Neural cell (in vitro differentiated cells): ENCODE data around the gene ATG2B. TPM values are rescaled to one million over a fixed set of nuclear protein-coding genes. Genes with fewer than 3 reads are reported as not detected.
"Not testable (repeated sequence)": the region's sequence is repeated elsewhere in the genome, so short reads cannot be mapped to it uniquely, and the experiment has no call there.

Source experiments
- H2AFZ ChIP-seq: fragments of 200-600, 300-800 bp; sonication (generic), shearing (Covaris generic); 2 replicates; pipeline ENCODE4 v1.6.0; 2014; ENCODE audit warnings: low read depth, mild to moderate bottlenecking, antibody characterized with exemption, low read length, moderate library complexity
- H3F3A ChIP-seq: fragments of 200-600 bp; shearing (Covaris generic); 2 replicates; pipeline ENCODE4 v1.6.1; 2016; ENCODE audit warnings: mild to moderate bottlenecking, moderate library complexity, mixed read lengths, antibody characterized with exemption, low read length; ENCODE audit not compliant: insufficient read depth, poor library complexity, severe bottlenecking
- H3K27ac ChIP-seq: fragments of 200-600, 300-800 bp; sonication (generic), shearing (Covaris generic); 2 replicates; pipeline ENCODE4 v1.5.1; 2014; ENCODE audit warnings: mild to moderate bottlenecking, low read length, moderate library complexity
- H3K27me3 ChIP-seq: fragments of 300-800, 200-600 bp; sonication (generic), shearing (Covaris generic); 2 replicates; pipeline ENCODE4 v1.6.0; 2014; ENCODE audit warnings: mild to moderate bottlenecking, low read depth, low read length, moderate library complexity; ENCODE audit not compliant: insufficient read depth
- H3K36me3 ChIP-seq: fragments of 300-800, 200-600 bp; sonication (generic), shearing (Covaris generic); 2 replicates; pipeline ENCODE4 v1.5.1; 2014; ENCODE audit warnings: mild to moderate bottlenecking, antibody characterized with exemption, low read length, moderate library complexity; ENCODE audit not compliant: insufficient read depth
- H3K4me2 ChIP-seq: fragments of 300-800, 200-600 bp; sonication (generic), shearing (Covaris generic); 2 replicates; pipeline ENCODE4 v1.6.0; 2014; ENCODE audit warnings: mild to moderate bottlenecking, low read length
- H3K4me3 ChIP-seq: fragments of 300-800, 200-600 bp; sonication (generic), shearing (Covaris generic); 2 replicates; pipeline ENCODE4 v1.5.1; 2014; ENCODE audit warnings: mild to moderate bottlenecking, low read length, moderate library complexity
- H3K79me2 ChIP-seq: fragments of 200-600 bp; shearing (Covaris generic); replicated peaks from 2 replicates; pipeline ENCODE4 v1.6.0; 2014; ENCODE audit warnings: mild to moderate bottlenecking, low read length, moderate library complexity; ENCODE audit not compliant: insufficient read depth
- H3K9ac ChIP-seq: fragments of 300-800, 200-600 bp; sonication (generic), shearing (Covaris generic); 2 replicates; pipeline ENCODE4 v1.6.1; 2016; ENCODE audit warnings: mild to moderate bottlenecking, low read length, mixed read lengths
- H3K9me2 ChIP-seq: fragments of 200-600 bp; shearing (Covaris generic); 2 replicates; pipeline ENCODE4 v1.6.1; 2016; ENCODE audit warnings: mild to moderate bottlenecking, low read length, mixed read lengths; ENCODE audit not compliant: insufficient read depth
- H3K9me3 ChIP-seq: fragments of 200-600, 300-800 bp; sonication (generic), shearing (Covaris generic); 2 replicates; pipeline ENCODE4 v1.6.1; 2016; ENCODE audit warnings: mild to moderate bottlenecking, mixed run types, low read length, moderate library complexity, mixed read lengths
- H4K20me1 ChIP-seq: fragments of 200-600 bp; shearing (Covaris generic); 2 replicates; pipeline ENCODE4 v1.6.1; 2016; ENCODE audit warnings: mild to moderate bottlenecking, mixed run types; ENCODE audit not compliant: insufficient read depth
- EP300 ChIP-seq: fragments of 450-650 bp; conservative IDR thresholded peaks from 2 replicates; pipeline ENCODE4 v1.6.1; 2014; ENCODE audit warnings: antibody characterized with exemption, mild to moderate bottlenecking, moderate library complexity; ENCODE audit not compliant: poor library complexity, severe bottlenecking
- EZH2 ChIP-seq: fragments of 200-600, 300-800 bp; shearing (Covaris generic), sonication (generic); IDR thresholded peaks from 2 replicates; pipeline ENCODE4 v1.6.1; 2014; ENCODE audit warnings: antibody characterized with exemption, low read length, borderline replicate concordance, mild to moderate bottlenecking; ENCODE audit not compliant: insufficient read depth, poor library complexity, severe bottlenecking
- MXI1 ChIP-seq: fragments of 450-650 bp; conservative IDR thresholded peaks from 2 replicates; pipeline ENCODE4 v1.6.1; 2014; ENCODE audit warnings: antibody characterized with exemption, mild to moderate bottlenecking; ENCODE audit not compliant: poor library complexity, severe bottlenecking
- POLR2AphosphoS5 ChIP-seq: IDR thresholded peaks from 2 replicates; pipeline ENCODE4 v1.6.1; 2012
- RAD21 ChIP-seq: fragments of 450-650 bp; conservative IDR thresholded peaks from 2 replicates; pipeline ENCODE4 v1.6.1; 2014; ENCODE audit warnings: antibody characterized with exemption, mild to moderate bottlenecking, moderate library complexity
- SMC3 ChIP-seq: fragments of 450-650 bp; conservative IDR thresholded peaks from 2 replicates; pipeline ENCODE4 v1.6.1; 2014; ENCODE audit warnings: antibody characterized with exemption, mild to moderate bottlenecking, moderate library complexity; ENCODE audit not compliant: poor library complexity
- TAF1 ChIP-seq: IDR thresholded peaks from 2 replicates; pipeline ENCODE4 v1.6.1; 2012; ENCODE audit warnings: low read depth
- polyA plus RNA-seq: library from polyadenylated mRNA; depleted of rRNA; stranded (reverse); fragments of >200 nt; gene quantifications from 2 replicates; pipeline ENCODE4 v1.2.3, GENCODE V29; 2014
- TF ChIP-seq, protein P1 (sequence below): fragments of 450-650 bp; IDR thresholded peaks from 2 replicates; pipeline ENCODE4 v1.5.1; 2014; ENCODE audit warnings: antibody characterized with exemption, mild to moderate bottlenecking, moderate library complexity; ENCODE audit not compliant: poor library complexity, severe bottlenecking
- TF ChIP-seq, protein P2 (sequence below): IDR thresholded peaks from 2 replicates; pipeline ENCODE4 v1.6.1; 2012; ENCODE audit warnings: borderline replicate concordance

Gene ATG2B
- polyA plus RNA-seq, 1 donor from 2014 or later, result 16.2 TPM

- H3K27me3 ChIP-seq, result no peaks in the 10 kb centered on the region
- no peaks in the 10 kb centered on the region for H3F3A ChIP-seq
- no peak for TF ChIP-seq SMC3
- TF ChIP-seq EP300, result no peak
- TF ChIP-seq TAF1, result no peak
- TF ChIP-seq, protein P1, sequence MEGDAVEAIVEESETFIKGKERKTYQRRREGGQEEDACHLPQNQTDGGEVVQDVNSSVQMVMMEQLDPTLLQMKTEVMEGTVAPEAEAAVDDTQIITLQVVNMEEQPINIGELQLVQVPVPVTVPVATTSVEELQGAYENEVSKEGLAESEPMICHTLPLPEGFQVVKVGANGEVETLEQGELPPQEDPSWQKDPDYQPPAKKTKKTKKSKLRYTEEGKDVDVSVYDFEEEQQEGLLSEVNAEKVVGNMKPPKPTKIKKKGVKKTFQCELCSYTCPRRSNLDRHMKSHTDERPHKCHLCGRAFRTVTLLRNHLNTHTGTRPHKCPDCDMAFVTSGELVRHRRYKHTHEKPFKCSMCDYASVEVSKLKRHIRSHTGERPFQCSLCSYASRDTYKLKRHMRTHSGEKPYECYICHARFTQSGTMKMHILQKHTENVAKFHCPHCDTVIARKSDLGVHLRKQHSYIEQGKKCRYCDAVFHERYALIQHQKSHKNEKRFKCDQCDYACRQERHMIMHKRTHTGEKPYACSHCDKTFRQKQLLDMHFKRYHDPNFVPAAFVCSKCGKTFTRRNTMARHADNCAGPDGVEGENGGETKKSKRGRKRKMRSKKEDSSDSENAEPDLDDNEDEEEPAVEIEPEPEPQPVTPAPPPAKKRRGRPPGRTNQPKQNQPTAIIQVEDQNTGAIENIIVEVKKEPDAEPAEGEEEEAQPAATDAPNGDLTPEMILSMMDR, result no peak
- no peak for TF ChIP-seq EZH2
- TF ChIP-seq, protein P2, sequence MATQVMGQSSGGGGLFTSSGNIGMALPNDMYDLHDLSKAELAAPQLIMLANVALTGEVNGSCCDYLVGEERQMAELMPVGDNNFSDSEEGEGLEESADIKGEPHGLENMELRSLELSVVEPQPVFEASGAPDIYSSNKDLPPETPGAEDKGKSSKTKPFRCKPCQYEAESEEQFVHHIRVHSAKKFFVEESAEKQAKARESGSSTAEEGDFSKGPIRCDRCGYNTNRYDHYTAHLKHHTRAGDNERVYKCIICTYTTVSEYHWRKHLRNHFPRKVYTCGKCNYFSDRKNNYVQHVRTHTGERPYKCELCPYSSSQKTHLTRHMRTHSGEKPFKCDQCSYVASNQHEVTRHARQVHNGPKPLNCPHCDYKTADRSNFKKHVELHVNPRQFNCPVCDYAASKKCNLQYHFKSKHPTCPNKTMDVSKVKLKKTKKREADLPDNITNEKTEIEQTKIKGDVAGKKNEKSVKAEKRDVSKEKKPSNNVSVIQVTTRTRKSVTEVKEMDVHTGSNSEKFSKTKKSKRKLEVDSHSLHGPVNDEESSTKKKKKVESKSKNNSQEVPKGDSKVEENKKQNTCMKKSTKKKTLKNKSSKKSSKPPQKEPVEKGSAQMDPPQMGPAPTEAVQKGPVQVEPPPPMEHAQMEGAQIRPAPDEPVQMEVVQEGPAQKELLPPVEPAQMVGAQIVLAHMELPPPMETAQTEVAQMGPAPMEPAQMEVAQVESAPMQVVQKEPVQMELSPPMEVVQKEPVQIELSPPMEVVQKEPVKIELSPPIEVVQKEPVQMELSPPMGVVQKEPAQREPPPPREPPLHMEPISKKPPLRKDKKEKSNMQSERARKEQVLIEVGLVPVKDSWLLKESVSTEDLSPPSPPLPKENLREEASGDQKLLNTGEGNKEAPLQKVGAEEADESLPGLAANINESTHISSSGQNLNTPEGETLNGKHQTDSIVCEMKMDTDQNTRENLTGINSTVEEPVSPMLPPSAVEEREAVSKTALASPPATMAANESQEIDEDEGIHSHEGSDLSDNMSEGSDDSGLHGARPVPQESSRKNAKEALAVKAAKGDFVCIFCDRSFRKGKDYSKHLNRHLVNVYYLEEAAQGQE, result no peak
- no peak for TF ChIP-seq POLR2AphosphoS5
- TF ChIP-seq MXI1, result no peak
- no peak for TF ChIP-seq RAD21
- no peak overlapping the region for H2AFZ ChIP-seq
- H4K20me1 ChIP-seq, result no peaks in the 10 kb centered on the region
- no peak overlapping the region for H3K9ac ChIP-seq
- no peaks in the 10 kb centered on the region for H3K9me3 ChIP-seq
- H3K4me3 ChIP-seq, result no peak overlapping the region
- no peak overlapping the region for H3K4me2 ChIP-seq
- H3K79me2 ChIP-seq, result no peaks in the 10 kb centered on the region
- no peak overlapping the region for H3K27ac ChIP-seq
- no peaks in the 10 kb centered on the region for H3K9me2 ChIP-seq
- no peaks in the 10 kb centered on the region for H3K36me3 ChIP-seq
These were observed 13.7 kb downstream of the ATG2B start for GRCh38 chr14:96349286-96350075.

GRCh38 chr14:96347957-96348356, 15.2 kb downstream of the ATG2B start:
- not testable (repeated sequence) for H3F3A ChIP-seq, H3K9me3 ChIP-seq, H3K27ac ChIP-seq, H4K20me1 ChIP-seq, H3K36me3 ChIP-seq, H3K4me3 ChIP-seq, H3K9ac ChIP-seq, H3K79me2 ChIP-seq, H2AFZ ChIP-seq, H3K27me3 ChIP-seq, H3K4me2 ChIP-seq, H3K9me2 ChIP-seq
